Liver (tissue), 9 donors: ENCODE data around the gene DCDC2C. TPM values are rescaled to one million over a fixed set of nuclear protein-coding genes. Genes with fewer than 3 reads are reported as not detected.

Experiments
- DNase-seq: peaks from one replicate; pipeline ENCODE4 v3.0.0-alpha.2; 2017; ENCODE audit warnings: low spot score
- H3K27ac ChIP-seq, 2 donors: one replicate each; pipeline ENCODE4 v1.7.0; 2013; ENCODE audit warnings: inconsistent platforms in 2 of 2, low read length in 2 of 2, control low read depth in 1 of 2, low read depth in 1 of 2, mild to moderate bottlenecking in 1 of 2
- H3K27me3 ChIP-seq, 4 donors: one replicate each; pipeline versions ENCODE4 v1.6.1 to v1.7.0; 2013; ENCODE audit warnings: low read length in 3 of 4, inconsistent platforms in 1 of 4, mild to moderate bottlenecking in 1 of 4, moderate library complexity in 1 of 4; ENCODE audit not compliant: control insufficient read depth in 4 of 4, insufficient read depth in 4 of 4
- H3K36me3 ChIP-seq, 4 donors: one replicate each; pipeline versions ENCODE4 v1.6.1 to v1.7.0; 2013; ENCODE audit warnings: low read length in 3 of 4, mild to moderate bottlenecking in 3 of 4, low read depth in 1 of 4, moderate library complexity in 1 of 4; ENCODE audit not compliant: control insufficient read depth in 4 of 4, insufficient read depth in 3 of 4
- H3K4me1 ChIP-seq, 4 donors: one replicate each; pipeline versions ENCODE4 v1.6.1 to v1.7.0; 2013; ENCODE audit warnings: low read length in 3 of 4, mild to moderate bottlenecking in 3 of 4, moderate library complexity in 1 of 4; ENCODE audit not compliant: control insufficient read depth in 4 of 4, insufficient read depth in 4 of 4
- H3K4me3 ChIP-seq, 3 donors: one replicate each; pipeline versions ENCODE4 v1.6.1 to v1.7.0; 2013; ENCODE audit warnings: low read length in 3 of 3, control low read depth in 1 of 3, low read depth in 1 of 3, mild to moderate bottlenecking in 1 of 3
- H3K9ac ChIP-seq, 2 donors: one replicate each; pipeline ENCODE4 v1.7.0; 2013; ENCODE audit warnings: low read length in 2 of 2, mild to moderate bottlenecking in 2 of 2, moderate library complexity in 2 of 2, control low read depth in 1 of 2, low read depth in 1 of 2
- H3K9me3 ChIP-seq, 4 donors: one replicate each; pipeline versions ENCODE4 v1.6.1 to v1.7.0; 2013; ENCODE audit warnings: low read length in 3 of 4; ENCODE audit not compliant: control insufficient read depth in 4 of 4
- EGR1 ChIP-seq, 2 donors: IDR thresholded peaks; 2 replicates each; pipeline ENCODE4 v1.6.1; 2016 to 2018; ENCODE audit warnings: antibody characterized with exemption in 2 of 2, low read depth in 2 of 2
- FOXA1 ChIP-seq: IDR thresholded peaks from 2 replicates; pipeline ENCODE4 v1.6.1; 2016; ENCODE audit warnings: antibody characterized with exemption
- FOXA2 ChIP-seq: IDR thresholded peaks from 2 replicates; pipeline ENCODE4 v1.6.1; 2016; ENCODE audit warnings: antibody characterized with exemption
- GABPA ChIP-seq, 2 donors: IDR thresholded peaks in 1 of 2; conservative IDR thresholded peaks in 1 of 2; 2 replicates each; pipeline ENCODE4 v1.6.1; 2016; ENCODE audit warnings: antibody characterized with exemption in 2 of 2, mild to moderate bottlenecking in 1 of 2, moderate library complexity in 1 of 2
- HNF4A ChIP-seq, 2 donors: conservative IDR thresholded peaks; 2 replicates each; pipeline ENCODE4 v1.6.1; 2016; ENCODE audit warnings: antibody characterized with exemption in 2 of 2, mild to moderate bottlenecking in 2 of 2
- HNF4G ChIP-seq: IDR thresholded peaks from 2 replicates; pipeline ENCODE4 v1.6.1; 2016; ENCODE audit warnings: antibody characterized with exemption
- JUND ChIP-seq, 2 donors: IDR thresholded peaks; 2 replicates each; pipeline ENCODE4 v1.6.1; 2016; ENCODE audit warnings: antibody characterized with exemption in 2 of 2
- NR2F2 ChIP-seq: IDR thresholded peaks from 2 replicates; pipeline ENCODE4 v1.6.1; 2016; ENCODE audit warnings: antibody characterized with exemption
- RAD21 ChIP-seq, 2 donors: IDR thresholded peaks; 2 replicates each; pipeline ENCODE4 v1.6.1; 2016; ENCODE audit warnings: antibody characterized with exemption in 2 of 2, mild to moderate bottlenecking in 2 of 2
- RXRA ChIP-seq, 2 donors: IDR thresholded peaks; 2 replicates each; pipeline ENCODE4 v1.6.1; 2017 to 2018; ENCODE audit warnings: antibody characterized with exemption in 2 of 2, mild to moderate bottlenecking in 1 of 2
- TAF1 ChIP-seq: conservative IDR thresholded peaks from 2 replicates; pipeline ENCODE4 v1.6.1; 2016; ENCODE audit warnings: antibody characterized with exemption, mild to moderate bottlenecking
- WGBS: extraction: QIAGEN DNeasy Blood & Tissue Kit; methylation state at CpG from one replicate; pipeline ENCODE4 v1.1.7; 2013; 5-methylcytosine and 5-hydroxymethylcytosine counted together
- polyA plus RNA-seq, 2 donors: library from polyadenylated mRNA; stranded (reverse) in 1 of 2; unstranded in 1 of 2; fragments of 200-250 nt in 1 of 2; fragments of >200 nt in 1 of 2; fragmentation: Nextera tagmentation in 1 of 2; extraction: Ambion mirVana in 1 of 2; gene quantifications; one replicate each; pipeline versions ENCODE4 v1.2.1 to v1.2.3, GENCODE V29; 2013 to 2015
- total RNA-seq, 2 donors: library from RNA; depleted of rRNA; stranded (reverse); fragments of >200 nt; gene quantifications; one replicate each; pipeline ENCODE4 v1.2.3, GENCODE V29; 2014
- TF ChIP-seq, protein P1 (sequence below): IDR thresholded peaks from 2 replicates; pipeline ENCODE4 v1.6.1; 2016; ENCODE audit warnings: antibody characterized with exemption
- TF ChIP-seq, protein P2 (sequence below): IDR thresholded peaks from 2 replicates; pipeline ENCODE4 v1.6.1; 2016; ENCODE audit warnings: antibody characterized with exemption
- TF ChIP-seq, protein P3 (sequence below): IDR thresholded peaks from 2 replicates; pipeline ENCODE4 v1.6.1; 2016; ENCODE audit warnings: antibody characterized with exemption
- TF ChIP-seq, protein P4 (sequence below): fragments of 150-350 bp; IDR thresholded peaks from 2 replicates; pipeline ENCODE4 v1.5.1; 2017; ENCODE audit warnings: improper control_type of control experiment, low read depth, low read length; ENCODE audit not compliant: missing input control
- TF ChIP-seq, protein P5 (sequence below): IDR thresholded peaks from 2 replicates; pipeline ENCODE4 v1.6.1; 2016; ENCODE audit warnings: antibody characterized with exemption, mild to moderate bottlenecking
- donor health status: healthy.
- donor health status: healthy.
- donor health status: healthy.
- donor health status: healthy.
- donor health status: healthy.

Gene DCDC2C
- total and polyA plus RNA-seq, 4 donors: not detected

DNA sequence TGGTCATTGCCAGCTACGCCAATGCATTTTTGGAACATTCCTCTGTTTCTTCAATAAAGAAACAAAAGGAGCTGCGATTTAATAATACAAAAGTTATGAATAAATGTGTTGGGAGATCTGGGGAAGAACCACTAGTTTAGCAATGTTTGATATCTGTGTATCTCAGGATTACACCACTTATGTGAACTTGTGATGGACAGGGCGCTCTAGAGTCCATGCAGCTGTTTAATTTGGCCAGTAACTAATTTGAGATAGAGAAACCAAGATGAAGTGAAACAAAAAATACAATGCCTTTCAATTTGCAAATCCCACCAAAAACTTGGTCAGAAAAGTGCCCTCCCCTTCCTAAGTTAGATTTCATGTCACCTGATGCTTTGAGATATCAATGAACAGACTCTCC lies 6.8 kb upstream of the DCDC2C start:
- DNase-seq: no peak
- Histone ChIP-seq H3K36me3 (no peaks in the 10 kb centered on the region), H3K4me1 (peaks cover 0 to 12% (median 10%) of the 10 kb centered on the region in 4 donors), H3K9me3 (no peaks in the 10 kb centered on the region), H3K27ac (peak overlapping the region in 1 of 2 donors; percentile 50), H3K9ac (no peak overlapping the region), H3K4me3 (no peak overlapping the region), H3K27me3 (peaks cover 0 to 2% (median 0%) of the 10 kb centered on the region in 4 donors)
- TF ChIP-seq RXRA (IDR thresholded peaks at IDR 0.05): peak in 1 of 2 donors; percentile 24
- TF ChIP-seq, protein P1, sequence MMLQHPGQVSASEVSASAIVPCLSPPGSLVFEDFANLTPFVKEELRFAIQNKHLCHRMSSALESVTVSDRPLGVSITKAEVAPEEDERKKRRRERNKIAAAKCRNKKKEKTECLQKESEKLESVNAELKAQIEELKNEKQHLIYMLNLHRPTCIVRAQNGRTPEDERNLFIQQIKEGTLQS: no peak
- TF ChIP-seq HNF4A (conservative IDR thresholded peaks at IDR 0.05): peak; percentile 22 to 78
- no peak for TF ChIP-seq TAF1
- 55% methylated on average over 3 of the region's 3 CpGs for WGBS

DNA sequence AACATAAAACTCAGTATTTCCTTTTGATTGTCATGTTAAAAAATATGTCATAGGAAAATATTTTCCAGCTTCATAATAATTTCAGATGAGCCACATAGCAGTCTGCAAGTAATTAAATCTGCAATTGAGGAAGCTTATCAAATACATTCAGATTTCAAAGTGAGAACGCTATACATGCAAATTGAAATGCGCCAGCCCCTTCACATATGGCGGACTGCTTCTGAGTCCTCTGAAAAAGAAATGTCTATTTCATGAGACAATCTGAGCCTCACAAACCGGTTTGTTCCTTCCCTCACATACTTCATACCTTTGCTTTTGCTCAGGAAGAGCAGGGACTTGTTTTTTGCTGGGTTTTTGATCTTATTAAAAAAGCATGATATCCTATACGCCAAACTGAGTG lies 2.3 kb upstream of the DCDC2C start:
- 87% methylated on average over 5 of the region's 5 CpGs for WGBS
- H3K36me3 ChIP-seq: peaks cover 0 to 2% (median 0%) of the 10 kb centered on the region in 4 donors
- peaks cover 6 to 13% (median 7%) of the 10 kb centered on the region in 4 donors for H3K4me1 ChIP-seq
- TF ChIP-seq GABPA (IDR thresholded peaks at IDR 0.05 in 1 of 2, conservative IDR thresholded peaks at IDR 0.05 in 1 of 2): no peak
- TF ChIP-seq, protein P1: no peak
- no peak for TF ChIP-seq JUND (IDR thresholded peaks at IDR 0.05)
- TF ChIP-seq HNF4A (conservative IDR thresholded peaks at IDR 0.05): no peak
- TF ChIP-seq, protein P2, sequence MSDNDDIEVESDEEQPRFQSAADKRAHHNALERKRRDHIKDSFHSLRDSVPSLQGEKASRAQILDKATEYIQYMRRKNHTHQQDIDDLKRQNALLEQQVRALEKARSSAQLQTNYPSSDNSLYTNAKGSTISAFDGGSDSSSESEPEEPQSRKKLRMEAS: no peak
- no peak for TF ChIP-seq TAF1
- no peak for TF ChIP-seq NR2F2
- no peak for TF ChIP-seq RXRA (IDR thresholded peaks at IDR 0.05)
- TF ChIP-seq, protein P3, sequence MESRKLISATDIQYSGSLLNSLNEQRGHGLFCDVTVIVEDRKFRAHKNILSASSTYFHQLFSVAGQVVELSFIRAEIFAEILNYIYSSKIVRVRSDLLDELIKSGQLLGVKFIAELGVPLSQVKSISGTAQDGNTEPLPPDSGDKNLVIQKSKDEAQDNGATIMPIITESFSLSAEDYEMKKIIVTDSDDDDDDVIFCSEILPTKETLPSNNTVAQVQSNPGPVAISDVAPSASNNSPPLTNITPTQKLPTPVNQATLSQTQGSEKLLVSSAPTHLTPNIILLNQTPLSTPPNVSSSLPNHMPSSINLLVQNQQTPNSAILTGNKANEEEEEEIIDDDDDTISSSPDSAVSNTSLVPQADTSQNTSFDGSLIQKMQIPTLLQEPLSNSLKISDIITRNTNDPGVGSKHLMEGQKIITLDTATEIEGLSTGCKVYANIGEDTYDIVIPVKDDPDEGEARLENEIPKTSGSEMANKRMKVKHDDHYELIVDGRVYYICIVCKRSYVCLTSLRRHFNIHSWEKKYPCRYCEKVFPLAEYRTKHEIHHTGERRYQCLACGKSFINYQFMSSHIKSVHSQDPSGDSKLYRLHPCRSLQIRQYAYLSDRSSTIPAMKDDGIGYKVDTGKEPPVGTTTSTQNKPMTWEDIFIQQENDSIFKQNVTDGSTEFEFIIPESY: no peak
- no peak for TF ChIP-seq RAD21 (IDR thresholded peaks at IDR 0.05)
- TF ChIP-seq EGR1 (IDR thresholded peaks at IDR 0.05; ENCODE audit: low read depth in 2 of 2): no peak
- no peak overlapping the region for H3K27ac ChIP-seq
- no peak overlapping the region for H3K4me3 ChIP-seq
- no peaks in the 10 kb centered on the region for H3K9me3 ChIP-seq
- H3K9ac ChIP-seq: no peak overlapping the region
- peaks cover 0 to 6% (median 2%) of the 10 kb centered on the region in 4 donors for H3K27me3 ChIP-seq
- DNase-seq: no peak

DNA sequence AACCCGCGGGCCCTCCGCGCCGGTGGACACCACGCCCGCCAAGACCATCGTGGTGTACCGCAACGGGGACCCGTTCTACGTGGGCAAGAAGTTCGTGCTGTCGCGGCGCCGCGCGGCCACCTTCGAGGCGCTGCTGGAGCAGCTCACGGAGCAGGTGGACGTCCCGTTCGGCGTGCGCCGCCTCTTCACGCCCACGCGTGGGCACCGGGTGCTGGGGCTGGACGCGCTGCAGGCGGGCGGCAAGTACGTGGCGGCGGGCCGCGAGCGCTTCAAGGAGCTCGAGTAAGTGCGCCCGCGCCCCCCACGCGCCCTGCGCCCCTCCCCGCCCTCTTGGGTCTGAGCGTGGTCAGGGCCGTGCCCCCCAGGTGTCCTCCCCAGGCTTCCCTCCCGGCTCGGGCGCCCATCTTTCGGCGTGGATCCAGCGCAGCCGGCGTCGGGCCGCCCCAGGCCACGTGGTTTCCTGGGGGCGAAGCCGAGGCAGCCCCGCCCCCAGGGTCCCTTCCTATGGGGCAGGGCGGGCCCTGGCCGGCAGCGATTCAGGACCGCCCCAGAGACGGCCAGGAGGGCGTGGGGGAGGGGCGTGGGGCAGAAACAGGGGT lies 481 bp downstream of the DCDC2C start:
- no peak overlapping the region for H3K4me3 ChIP-seq
- peaks cover 0 to 2% (median 0%) of the 10 kb centered on the region in 4 donors for H3K36me3 ChIP-seq
- H3K9ac ChIP-seq: no peak overlapping the region
- peaks cover 0 to 6% (median 2%) of the 10 kb centered on the region in 4 donors for H3K27me3 ChIP-seq
- WGBS: 36% methylated on average over 73 of the region's 73 CpGs
- DNase-seq: no peak
- H3K9me3 ChIP-seq: no peaks in the 10 kb centered on the region
- peaks cover 0 to 6% (median 1%) of the 10 kb centered on the region in 4 donors for H3K4me1 ChIP-seq
- H3K27ac ChIP-seq: no peak overlapping the region
- TF ChIP-seq GABPA (IDR thresholded peaks at IDR 0.05 in 1 of 2, conservative IDR thresholded peaks at IDR 0.05 in 1 of 2) (no peak), NR2F2 (no peak), RXRA (IDR thresholded peaks at IDR 0.05) (no peak), EGR1 (IDR thresholded peaks at IDR 0.05; ENCODE audit: low read depth in 2 of 2) (no peak), FOXA1 (no peak), RAD21 (IDR thresholded peaks at IDR 0.05) (no peak), HNF4G (no peak), TAF1 (no peak), HNF4A (conservative IDR thresholded peaks at IDR 0.05) (no peak), JUND (IDR thresholded peaks at IDR 0.05) (no peak), FOXA2 (no peak)
- TF ChIP-seq, protein P4, sequence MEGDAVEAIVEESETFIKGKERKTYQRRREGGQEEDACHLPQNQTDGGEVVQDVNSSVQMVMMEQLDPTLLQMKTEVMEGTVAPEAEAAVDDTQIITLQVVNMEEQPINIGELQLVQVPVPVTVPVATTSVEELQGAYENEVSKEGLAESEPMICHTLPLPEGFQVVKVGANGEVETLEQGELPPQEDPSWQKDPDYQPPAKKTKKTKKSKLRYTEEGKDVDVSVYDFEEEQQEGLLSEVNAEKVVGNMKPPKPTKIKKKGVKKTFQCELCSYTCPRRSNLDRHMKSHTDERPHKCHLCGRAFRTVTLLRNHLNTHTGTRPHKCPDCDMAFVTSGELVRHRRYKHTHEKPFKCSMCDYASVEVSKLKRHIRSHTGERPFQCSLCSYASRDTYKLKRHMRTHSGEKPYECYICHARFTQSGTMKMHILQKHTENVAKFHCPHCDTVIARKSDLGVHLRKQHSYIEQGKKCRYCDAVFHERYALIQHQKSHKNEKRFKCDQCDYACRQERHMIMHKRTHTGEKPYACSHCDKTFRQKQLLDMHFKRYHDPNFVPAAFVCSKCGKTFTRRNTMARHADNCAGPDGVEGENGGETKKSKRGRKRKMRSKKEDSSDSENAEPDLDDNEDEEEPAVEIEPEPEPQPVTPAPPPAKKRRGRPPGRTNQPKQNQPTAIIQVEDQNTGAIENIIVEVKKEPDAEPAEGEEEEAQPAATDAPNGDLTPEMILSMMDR: no peak
- TF ChIP-seq, protein P1: no peak
- TF ChIP-seq, protein P5, sequence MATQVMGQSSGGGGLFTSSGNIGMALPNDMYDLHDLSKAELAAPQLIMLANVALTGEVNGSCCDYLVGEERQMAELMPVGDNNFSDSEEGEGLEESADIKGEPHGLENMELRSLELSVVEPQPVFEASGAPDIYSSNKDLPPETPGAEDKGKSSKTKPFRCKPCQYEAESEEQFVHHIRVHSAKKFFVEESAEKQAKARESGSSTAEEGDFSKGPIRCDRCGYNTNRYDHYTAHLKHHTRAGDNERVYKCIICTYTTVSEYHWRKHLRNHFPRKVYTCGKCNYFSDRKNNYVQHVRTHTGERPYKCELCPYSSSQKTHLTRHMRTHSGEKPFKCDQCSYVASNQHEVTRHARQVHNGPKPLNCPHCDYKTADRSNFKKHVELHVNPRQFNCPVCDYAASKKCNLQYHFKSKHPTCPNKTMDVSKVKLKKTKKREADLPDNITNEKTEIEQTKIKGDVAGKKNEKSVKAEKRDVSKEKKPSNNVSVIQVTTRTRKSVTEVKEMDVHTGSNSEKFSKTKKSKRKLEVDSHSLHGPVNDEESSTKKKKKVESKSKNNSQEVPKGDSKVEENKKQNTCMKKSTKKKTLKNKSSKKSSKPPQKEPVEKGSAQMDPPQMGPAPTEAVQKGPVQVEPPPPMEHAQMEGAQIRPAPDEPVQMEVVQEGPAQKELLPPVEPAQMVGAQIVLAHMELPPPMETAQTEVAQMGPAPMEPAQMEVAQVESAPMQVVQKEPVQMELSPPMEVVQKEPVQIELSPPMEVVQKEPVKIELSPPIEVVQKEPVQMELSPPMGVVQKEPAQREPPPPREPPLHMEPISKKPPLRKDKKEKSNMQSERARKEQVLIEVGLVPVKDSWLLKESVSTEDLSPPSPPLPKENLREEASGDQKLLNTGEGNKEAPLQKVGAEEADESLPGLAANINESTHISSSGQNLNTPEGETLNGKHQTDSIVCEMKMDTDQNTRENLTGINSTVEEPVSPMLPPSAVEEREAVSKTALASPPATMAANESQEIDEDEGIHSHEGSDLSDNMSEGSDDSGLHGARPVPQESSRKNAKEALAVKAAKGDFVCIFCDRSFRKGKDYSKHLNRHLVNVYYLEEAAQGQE: no peak
